ENCODE measurements around the gene PTK7. TPM values are rescaled to one million over a fixed set of nuclear protein-coding genes. Genes with fewer than 3 reads are reported as not detected.
A peak's percentile ranks its signal among the peaks of the same experiment; 100 is the strongest.

Gene PTK7
- polyA plus RNA-seq, 1 donor: 53.2 TPM

GRCh38 chr6:43144879-43145278 is 68.8 kb downstream of the PTK7 start:
- no peak for DNase-seq (ENCODE audit: low read depth)

GRCh38 chr6:43146261-43146660 is 70.1 kb downstream of the PTK7 start:
- DNase-seq (ENCODE audit: low read depth): no peak

- DNase-seq (ENCODE audit: low read depth): no peak
Measured at GRCh38 chr6:43146709-43147688, 70.9 kb downstream of the PTK7 start.

GRCh38 chr6:43147691-43148477 is 71.8 kb downstream of the PTK7 start:
- no peak for DNase-seq (ENCODE audit: low read depth)

GRCh38 chr6:43149265-43149664 is 73.2 kb downstream of the PTK7 start:
- DNase-seq (ENCODE audit: low read depth): no peak

- DNase-seq (ENCODE audit: low read depth): no peak
Measured at GRCh38 chr6:43150051-43150751, 74.1 kb downstream of the PTK7 start.

GRCh38 chr6:43159599-43159998 is 83.5 kb downstream of the PTK7 start:
- DNase-seq (ENCODE audit: low read depth): no peak

- no peak for DNase-seq (ENCODE audit: low read depth)
Measured at GRCh38 chr6:43163899-43164298, 87.8 kb downstream of the PTK7 start.

- DNase-seq (ENCODE audit: low read depth): peak; percentile 80
Measured at GRCh38 chr6:43170417-43170930, 94.4 kb downstream of the PTK7 start.

GRCh38 chr6:43170931-43171706 is 95.0 kb downstream of the PTK7 start, which contains the start of gene SRF:
SRF (plus strand) TSS chr6:43171269; CDS start chr6:43171657, 388 bp downstream.
- DNase-seq (ENCODE audit: low read depth): peak; percentile 98

- no peak for DNase-seq (ENCODE audit: low read depth)
Measured at GRCh38 chr6:43171707-43172103, 95.6 kb downstream of the PTK7 start.

GRCh38 chr6:43172104-43173007 is 96.2 kb downstream of the PTK7 start:
- no peak for DNase-seq (ENCODE audit: low read depth)

GRCh38 chr6:43173591-43174262 is 97.6 kb downstream of the PTK7 start:
- no peak for DNase-seq (ENCODE audit: low read depth)

- peak; percentile 96 for DNase-seq (ENCODE audit: low read depth)
Measured at GRCh38 chr6:43174263-43175112, 98.4 kb downstream of the PTK7 start.

GRCh38 chr6:43175676-43176422 is 99.7 kb downstream of the PTK7 start:
- no peak for DNase-seq (ENCODE audit: low read depth)

GRCh38 chr6:43176423-43176786 is 100.3 kb downstream of the PTK7 start:
- no peak for DNase-seq (ENCODE audit: low read depth)

GRCh38 chr6:43178150-43178549 is 102.0 kb downstream of the PTK7 start:
- no peak for DNase-seq (ENCODE audit: low read depth)

All from forelimb muscle (tissue), 1 donor.